H1 (cell line): Measurements from ENCODE around the gene SASH3. TPM values are rescaled to one million over a fixed set of nuclear protein-coding genes. Genes with fewer than 3 reads are reported as not detected.

ENCODE experiments used
- CTCF ChIA-PET: fragments of 300-600 bp; sonication (Branson Sonifier 250); formaldehyde crosslinking; loops from one replicate; lab custom pipeline; 2021; ENCODE audit not compliant: partially characterized antibody; lab: Charles Lee
- POLR2A ChIA-PET: fragments of 300-600 bp; sonication (Branson Sonifier 250); formaldehyde crosslinking; loops from one replicate; lab custom pipeline; 2021; ENCODE audit warnings: inconsistent platforms; ENCODE audit not compliant: partially characterized antibody; lab: Charles Lee
- DNase-seq, 2 experiments: peaks; one replicate each; pipeline versions ENCODE4 v3.0.0 to v3.0.0-alpha.2; 2010 to 2022; ENCODE audit warnings: low spot score in 2 of 2, low read depth in 1 of 2, mixed read lengths in 1 of 2
- FAIRE-seq: peaks from 2 replicates; lab custom pipeline; 2011; peaks lifted over from hg19 to GRCh38; lab: Jason Lieb, UNC
- H2AFZ ChIP-seq: 2 replicates; pipeline ENCODE4 v1.8.1; 2012; ENCODE audit warnings: low read length, inconsistent platforms
- H2AK5ac ChIP-seq: 2 replicates; pipeline ENCODE4 v1.6.1; 2013; ENCODE audit warnings: low read depth, low read length
- H2BK120ac ChIP-seq: replicated peaks from 2 replicates; pipeline ENCODE3; 2013; ENCODE audit warnings: low read depth, low read length, inconsistent platforms
- H2BK12ac ChIP-seq: 2 replicates; pipeline ENCODE4 v1.6.1; 2013; ENCODE audit warnings: low read depth, low read length
- H2BK15ac ChIP-seq: 2 replicates; pipeline ENCODE4 v1.6.1; 2013; ENCODE audit warnings: low read length
- H2BK20ac ChIP-seq: 2 replicates; pipeline ENCODE4 v1.6.1; 2013; ENCODE audit warnings: low read length
- H2BK5ac ChIP-seq: 2 replicates; pipeline ENCODE4 v1.6.1; 2013; ENCODE audit warnings: low read depth, low read length
- H3K14ac ChIP-seq: 2 replicates; pipeline ENCODE4 v1.6.1; 2013; ENCODE audit warnings: inconsistent platforms; ENCODE audit not compliant: insufficient read length
- H3K18ac ChIP-seq: 2 replicates; pipeline ENCODE4 v1.6.1; 2013; ENCODE audit warnings: low read length; ENCODE audit errors: extremely low read depth
- H3K23ac ChIP-seq: 2 replicates; pipeline ENCODE4 v1.6.1; 2013; ENCODE audit warnings: inconsistent platforms; ENCODE audit not compliant: insufficient read length
- H3K23me2 ChIP-seq: 2 replicates; pipeline ENCODE4 v1.6.1; 2013; ENCODE audit warnings: low read depth, low read length
- H3K27ac ChIP-seq: 2 replicates; pipeline ENCODE4 v1.6.1; 2011; ENCODE audit warnings: low read depth, low read length, inconsistent platforms
- H3K27me3 ChIP-seq, 4 experiments: replicated peaks in 1 of 4; 1 replicate in 1 of 4; 2 replicates in 3 of 4; pipeline versions ENCODE4 v1.6.1 to v1.8.1; 2011 to 2013; ENCODE audit warnings: low read length in 3 of 4, mild to moderate bottlenecking in 3 of 4, inconsistent platforms in 2 of 4, mixed read lengths in 2 of 4, moderate library complexity in 1 of 4; ENCODE audit not compliant: control insufficient read depth in 3 of 4, insufficient read depth in 3 of 4; ENCODE audit errors: extremely low read depth in 1 of 4
- H3K36me3 ChIP-seq, 4 experiments: 2 replicates each; pipeline versions ENCODE4 v1.6.1 to v1.8.1; 2011 to 2013; ENCODE audit warnings: mild to moderate bottlenecking in 4 of 4, low read length in 3 of 4, moderate library complexity in 2 of 4, control low read depth in 1 of 4, inconsistent platforms in 1 of 4; ENCODE audit not compliant: insufficient read depth in 4 of 4, control insufficient read depth in 2 of 4
- H3K4ac ChIP-seq: replicated peaks from 2 replicates; pipeline ENCODE3; 2013; ENCODE audit warnings: low read length, low read depth, mixed read lengths, inconsistent platforms; ENCODE audit not compliant: insufficient read length
- H3K4me1 ChIP-seq, 4 experiments: replicated peaks in 1 of 4; 1 replicate in 1 of 4; 2 replicates in 3 of 4; pipeline versions ENCODE4 v1.6.1 to v1.8.1; 2011 to 2013; ENCODE audit warnings: low read length in 3 of 4, inconsistent platforms in 2 of 4, mixed read lengths in 1 of 4; ENCODE audit not compliant: insufficient read depth in 4 of 4, control insufficient read depth in 3 of 4
- H3K4me2 ChIP-seq, 2 experiments: 2 replicates each; pipeline versions ENCODE4 v1.6.1 to v1.8.1; 2011 to 2013; ENCODE audit warnings: low read depth in 2 of 2, low read length in 2 of 2, control low read depth in 1 of 2, inconsistent platforms in 1 of 2, mild to moderate bottlenecking in 1 of 2; ENCODE audit not compliant: insufficient read depth in 1 of 2
- H3K4me3 ChIP-seq, 4 experiments: fragments of 200-600, 300-600 bp in 1 of 4; sonication (generic), shearing (Covaris generic), sonication (Bioruptor Twin) in 1 of 4; 2 replicates each; pipeline versions ENCODE4 v1.5.1 to v1.8.1; 2011 to 2016; ENCODE audit warnings: low read length in 4 of 4, low read depth in 3 of 4, control low read depth in 2 of 4, inconsistent platforms in 2 of 4, mild to moderate bottlenecking in 2 of 4, mixed read lengths in 1 of 4, moderate library complexity in 1 of 4; ENCODE audit not compliant: insufficient read depth in 2 of 4; ENCODE audit errors: extremely low read depth in 1 of 4
- H3K56ac ChIP-seq: replicated peaks from 2 replicates; pipeline ENCODE3; 2013; ENCODE audit warnings: low read depth, mild to moderate bottlenecking, mixed read lengths, low read length, inconsistent platforms; ENCODE audit not compliant: insufficient read length
- H3K79me1 ChIP-seq: 2 replicates; pipeline ENCODE4 v1.6.1; 2013; ENCODE audit warnings: low read depth, low read length, control low read depth
- H3K79me2 ChIP-seq, 2 experiments: 2 replicates each; pipeline versions ENCODE4 v1.6.1 to v1.8.1; 2012 to 2013; ENCODE audit warnings: low read length in 2 of 2, mild to moderate bottlenecking in 2 of 2, inconsistent platforms in 1 of 2; ENCODE audit not compliant: insufficient read depth in 2 of 2, control insufficient read depth in 1 of 2
- H3K9ac ChIP-seq, 4 experiments: replicated peaks in 1 of 4; 1 replicate in 1 of 4; 2 replicates in 3 of 4; pipeline versions ENCODE4 v1.6.1 to v1.8.1; 2011 to 2013; ENCODE audit warnings: low read depth in 3 of 4, low read length in 3 of 4, control low read depth in 2 of 4, mild to moderate bottlenecking in 2 of 4, moderate library complexity in 2 of 4, inconsistent platforms in 1 of 4; ENCODE audit errors: extremely low read depth in 1 of 4
- H3K9me3 ChIP-seq, 2 experiments: 2 replicates each; pipeline versions ENCODE4 v1.6.1 to v1.8.1; 2012 to 2013; ENCODE audit warnings: mild to moderate bottlenecking in 2 of 2, moderate library complexity in 2 of 2, control low read depth in 1 of 2, inconsistent platforms in 1 of 2, low read depth in 1 of 2, low read length in 1 of 2, mixed read lengths in 1 of 2; ENCODE audit not compliant: insufficient read depth in 2 of 2
- H4K20me1 ChIP-seq, 2 experiments: replicated peaks in 1 of 2; 2 replicates each; pipeline versions ENCODE3 to v1.8.1; 2011 to 2013; ENCODE audit warnings: inconsistent platforms in 2 of 2, low read length in 2 of 2, mild to moderate bottlenecking in 1 of 2; ENCODE audit not compliant: insufficient read depth in 2 of 2, control insufficient read depth in 1 of 2
- H4K5ac ChIP-seq: 2 replicates; pipeline ENCODE4 v1.6.1; 2013; ENCODE audit warnings: low read length, low read depth, mixed read lengths, inconsistent platforms; ENCODE audit not compliant: insufficient read length
- H4K8ac ChIP-seq: 2 replicates; pipeline ENCODE4 v1.8.0; 2013; ENCODE audit warnings: mild to moderate bottlenecking, moderate library complexity, low read length, inconsistent platforms; ENCODE audit not compliant: insufficient read depth; ENCODE audit errors: extremely low read depth
- H4K91ac ChIP-seq: replicated peaks from 2 replicates; pipeline ENCODE3; 2013; ENCODE audit warnings: low read length, mixed read lengths, inconsistent platforms; ENCODE audit not compliant: insufficient read length
- CREB1 ChIP-seq: IDR thresholded peaks from 2 replicates; pipeline ENCODE4 v1.6.1; 2012; ENCODE audit warnings: inconsistent platforms
- EZH2 ChIP-seq: fragments of 200-600 bp; sonication (generic); IDR thresholded peaks from 2 replicates; pipeline ENCODE4 v1.7.1; 2012; ENCODE audit warnings: low read depth, mild to moderate bottlenecking, moderate library complexity, low read length, inconsistent platforms; ENCODE audit not compliant: severe bottlenecking
- HDAC6 ChIP-seq: IDR thresholded peaks from one replicate; pipeline ENCODE4 v1.7.1; 2012; ENCODE audit warnings: low read depth, mild to moderate bottlenecking, inconsistent platforms, low read length, moderate library complexity
- JUND ChIP-seq: IDR thresholded peaks from 2 replicates; pipeline ENCODE4 v1.6.1; 2011; ENCODE audit warnings: mild to moderate bottlenecking, improper control_type of control experiment, low read length
- MAFK ChIP-seq: IDR thresholded peaks from 2 replicates; pipeline ENCODE4 v1.6.1; 2012; ENCODE audit warnings: low read depth, mild to moderate bottlenecking, improper control_type of control experiment, low read length
- PHF8 ChIP-seq: fragments of 200-600 bp; sonication (generic); conservative IDR thresholded peaks from 2 replicates; pipeline ENCODE4 v1.7.1; 2012; ENCODE audit warnings: low read depth, mild to moderate bottlenecking, inconsistent platforms, low read length, moderate library complexity
- RFX5 ChIP-seq: IDR thresholded peaks from 2 replicates; pipeline ENCODE4 v1.6.1; 2011; ENCODE audit warnings: low read depth, low read length, improper control_type of control experiment, borderline replicate concordance
- RXRA ChIP-seq: IDR thresholded peaks from 2 replicates; pipeline ENCODE4 v1.6.1; 2011; ENCODE audit warnings: low read depth, mild to moderate bottlenecking, low read length, moderate library complexity; ENCODE audit not compliant: insufficient read depth
- SAP30 ChIP-seq: fragments of 300-600 bp; sonication (generic); IDR thresholded peaks from 2 replicates; pipeline ENCODE4 v1.7.1; 2012; ENCODE audit warnings: low read length, moderate library complexity, mild to moderate bottlenecking, inconsistent platforms; ENCODE audit not compliant: insufficient read depth, insufficient replicate concordance
- SP4 ChIP-seq: IDR thresholded peaks from 2 replicates; pipeline ENCODE4 v1.6.1; 2012; ENCODE audit warnings: low read length, inconsistent platforms
- TAF1 ChIP-seq: IDR thresholded peaks from 2 replicates; pipeline ENCODE4 v1.6.1; 2011; ENCODE audit warnings: mild to moderate bottlenecking, low read depth, low read length
- USF2 ChIP-seq: IDR thresholded peaks from 2 replicates; pipeline ENCODE4 v1.6.1; 2011; ENCODE audit warnings: low read length, improper control_type of control experiment
- WGBS, 2 experiments: shearing (Covaris generic) in 1 of 2; methylation state at CpG; one replicate each; pipeline versions ENCODE4 v1.1.6 to v1.1.7; 2013 to 2015; ENCODE audit warnings: low lambda C conversion rate in 2 of 2, mixed read lengths in 2 of 2, inconsistent platforms in 1 of 2, low coverage in 1 of 2, missing lambda C conversion rate in 1 of 2; ENCODE audit not compliant: insufficient replicate concordance in 2 of 2, insufficient coverage in 1 of 2, insufficient read length in 1 of 2; ENCODE audit errors: extremely low coverage in 1 of 2, missing lambda C conversion rate in 1 of 2; 5-methylcytosine and 5-hydroxymethylcytosine counted together
- polyA plus RNA-seq, 7 experiments: library from polyadenylated mRNA; depleted of rRNA in 3 of 7; stranded (reverse) in 5 of 7; unstranded in 2 of 7; fragments of >200 nt in 5 of 7; fragments of 200-250 nt in 2 of 7; gene quantifications; 1 replicate in 5 of 7; 2 replicates in 1 of 7; 4 replicates in 1 of 7; pipeline versions ENCODE4 v1.2.1 to v1.2.3, GENCODE V29; 2011 to 2013; ENCODE audit warnings: missing spikeins in 2 of 7, mixed read lengths in 2 of 7
- total RNA-seq: library from RNA; stranded (reverse); fragmentation: NEBNext Ultra II Directional; extraction: Animal tissue kit (Norgen Biotek cat#: 25700); gene quantifications from 2 replicates; pipeline ENCODE4 v1.2.1, GENCODE V29; 2021

Gene SASH3
- total and polyA plus RNA-seq, 2 of the 8 experiments (the other 6 are each of a cell fraction or from before 2014, with no cell fraction given), result not detected

- no peaks in the 10 kb centered on the region for H3K23me2 ChIP-seq
- H3K4me2 ChIP-seq, result no peak overlapping the region
- H3K18ac ChIP-seq, result no peak overlapping the region
- no peak overlapping the region for H3K4ac ChIP-seq
- no peak overlapping the region for H2AFZ ChIP-seq
- H3K23ac ChIP-seq, result no peak overlapping the region
- H2BK120ac ChIP-seq, result no peak overlapping the region
- H3K9me3 ChIP-seq, result no peaks in the 10 kb centered on the region
- H3K27ac ChIP-seq, result no peak overlapping the region
- no peak overlapping the region for H2BK5ac ChIP-seq
- H4K5ac ChIP-seq, result no peak overlapping the region
- H3K27me3 ChIP-seq, result no peaks in the 10 kb centered on the region; a peak in 1 of 7 replicates
- no peak overlapping the region for H2BK20ac ChIP-seq
- no peak overlapping the region for H4K8ac ChIP-seq
- H2BK12ac ChIP-seq, result no peak overlapping the region
- no peaks in the 10 kb centered on the region for H3K36me3 ChIP-seq
- peaks cover 0 to 9% (median 3%) of the 10 kb centered on the region in 4 experiments; a peak in 4 of 7 replicates for H3K4me1 ChIP-seq
- no peak for DNase-seq
- TF ChIP-seq TAF1 (no peak), CREB1 (no peak), RFX5 (no peak), SP4 (no peak), SAP30 (no peak), JUND (no peak), RXRA (no peak), EZH2 (no peak), HDAC6 (no peak), PHF8 (no peak), USF2 (no peak), MAFK (no peak)
- CTCF ChIA-PET, result interaction anchor here (0.9 to 3.4 kb wide), 2 partner anchors 10 to 89 kb away, joined by 3 to 13 read pairs; partner anchors contain the start of gene APLN
- no peaks in the 10 kb centered on the region for H4K20me1 ChIP-seq
- POLR2A ChIA-PET, result no interaction called here
- H2BK15ac ChIP-seq, result no peak overlapping the region
- H3K79me2 ChIP-seq, result no peaks in the 10 kb centered on the region
- no peak overlapping the region for H3K9ac ChIP-seq
- H3K14ac ChIP-seq, result no peak overlapping the region
- no peak overlapping the region for H2AK5ac ChIP-seq
- H3K79me1 ChIP-seq, result no peaks in the 10 kb centered on the region
- FAIRE-seq, result no peak
- no peak overlapping the region for H3K4me3 ChIP-seq
- no peak overlapping the region for H4K91ac ChIP-seq
- H3K56ac ChIP-seq, result no peak overlapping the region
- WGBS, 2 experiments, result 92% methylated on average over 4 of the region's 4 CpGs; no CpG with 5 or more reads in 1 of the 2 experiments
Observed at GRCh38 chrX:129743821-129744220, 35.9 kb upstream of the SASH3 start.
